OCI-M2 (cell line): ENCODE measurements around the gene CHML.

Source experiments
- DNase-seq: peaks from one replicate; lab custom pipeline; 2025; ENCODE audit not compliant: unreplicated experiment; lab: John Stamatoyannopoulos, UW

The CHML gene

DNA sequence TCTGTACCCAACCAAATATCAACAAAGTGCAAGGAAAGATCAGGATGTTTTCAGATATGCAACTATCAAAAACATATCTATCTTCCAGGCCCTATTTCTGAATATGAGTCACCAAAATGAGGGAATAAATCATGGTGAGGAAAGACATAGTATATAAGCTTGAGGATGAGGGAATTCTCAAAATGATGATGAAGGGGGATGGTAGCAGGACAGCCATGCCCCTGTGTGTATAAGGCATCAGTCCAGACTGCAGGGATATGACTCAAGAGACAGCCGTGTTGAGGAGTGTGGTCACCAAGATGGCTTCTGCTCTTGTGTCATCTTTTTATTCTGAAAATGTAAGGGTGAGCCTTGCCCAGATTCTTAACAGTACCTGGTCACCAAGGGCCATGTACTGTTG, 7.5 kb upstream of the CHML start:
- no peak for DNase-seq

GRCh38 chr1:241646201-241646600, 6.0 kb upstream of the CHML start:
- no peak for DNase-seq

- no peak for DNase-seq
Observed at GRCh38 chr1:241645199-241645598, 5.0 kb upstream of the CHML start.

DNA sequence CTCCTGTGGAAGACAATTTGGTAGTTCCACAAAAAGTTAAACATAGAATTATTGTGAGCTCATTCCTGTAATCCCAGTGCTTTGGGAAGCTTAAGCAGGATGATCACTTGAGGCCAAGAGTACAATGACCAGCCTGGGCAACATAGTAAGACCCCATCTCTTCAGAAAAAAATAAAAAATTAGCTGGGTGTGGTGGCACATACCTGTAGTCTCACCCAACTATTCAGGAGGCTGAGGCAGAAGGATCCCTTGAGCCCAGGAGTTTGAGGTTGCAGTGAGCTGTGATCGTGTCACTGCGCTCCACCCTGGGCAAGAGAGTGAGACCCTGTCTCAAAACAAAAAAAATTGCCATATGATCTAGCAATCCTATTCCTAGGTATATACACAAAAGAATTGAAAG, 4.1 kb upstream of the CHML start:
- no peak for DNase-seq

- DNase-seq: no peak
Observed at GRCh38 chr1:241642593-241642944, 2.4 kb upstream of the CHML start.

DNA sequence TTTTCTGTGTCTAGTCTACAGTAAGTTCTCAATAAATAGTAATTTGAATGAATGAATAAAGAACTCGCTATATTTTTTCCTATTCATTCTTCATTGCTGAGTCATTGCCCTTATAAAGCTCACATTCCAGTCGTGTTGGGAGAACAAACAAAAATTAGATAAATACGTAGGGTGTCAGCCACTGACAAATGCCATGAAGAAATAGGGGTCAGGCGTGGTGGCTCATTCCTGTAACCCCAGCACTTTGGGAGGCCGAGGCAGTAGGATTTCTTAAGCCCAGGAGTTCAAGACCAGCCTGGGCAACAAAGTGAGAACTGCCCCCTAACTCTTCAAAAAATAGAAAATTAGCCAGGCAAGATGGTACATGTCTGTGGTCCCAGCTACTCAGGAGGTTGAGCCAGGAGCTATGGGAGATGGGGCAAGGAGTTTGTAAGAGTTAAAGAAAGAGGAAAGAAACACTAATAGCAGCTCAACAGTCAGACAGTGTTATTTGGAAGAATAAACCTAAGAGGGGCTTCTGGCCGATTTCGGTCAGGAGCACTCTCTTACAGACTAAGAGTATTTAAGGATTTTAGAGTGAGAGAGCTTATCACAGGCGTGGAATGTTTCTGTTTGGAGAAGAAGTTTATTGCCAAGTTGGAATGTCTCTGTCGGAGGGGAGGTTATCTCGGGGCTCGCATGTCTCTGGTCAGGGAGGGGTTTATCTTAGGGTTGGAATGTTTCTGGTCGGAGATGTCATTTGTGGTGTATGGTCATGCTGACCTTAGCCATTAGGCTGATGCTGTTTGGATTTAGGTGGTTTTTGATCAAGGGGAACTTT, 1.8 kb upstream of the CHML start:
- DNase-seq: no peak

DNA sequence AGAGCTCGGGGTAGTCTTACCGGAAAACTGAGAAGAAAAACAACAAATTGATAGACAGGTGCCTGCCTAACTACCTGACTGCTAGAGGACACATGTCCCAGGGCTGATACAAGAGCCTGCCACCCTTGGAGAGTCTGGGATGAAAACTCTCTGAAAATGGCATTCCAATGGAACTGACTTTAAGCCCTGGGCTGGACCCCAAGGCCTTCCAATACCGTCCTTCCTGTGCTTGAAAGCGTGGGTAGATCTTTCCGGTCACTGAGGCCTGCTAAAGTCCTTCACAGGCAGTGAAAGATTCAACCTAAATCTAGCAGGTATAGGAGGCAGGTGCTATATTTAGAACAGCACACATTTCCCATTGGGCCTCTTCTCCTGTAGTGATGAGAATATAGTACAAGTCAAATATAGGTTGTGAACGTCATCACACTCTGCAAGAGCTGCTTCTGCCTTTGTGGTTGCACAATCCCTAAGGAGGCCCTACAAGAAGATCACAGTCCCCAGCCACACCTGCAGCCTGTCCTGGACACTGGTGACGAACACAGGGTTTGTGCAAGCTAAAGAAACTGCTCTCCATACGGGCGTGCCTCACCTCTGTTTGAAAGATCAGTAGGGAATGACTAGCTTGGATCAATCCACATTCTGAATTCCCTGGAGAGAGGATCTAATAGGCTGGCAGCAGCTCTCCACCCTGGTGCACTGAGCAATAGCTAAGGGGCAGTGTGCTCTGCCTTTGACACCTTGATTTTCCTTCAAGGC, 876 bp upstream of the CHML start:
- no peak for DNase-seq

- no peak for DNase-seq
Observed at GRCh38 chr1:241639623-241640148, 483 bp downstream of the CHML start.

DNA sequence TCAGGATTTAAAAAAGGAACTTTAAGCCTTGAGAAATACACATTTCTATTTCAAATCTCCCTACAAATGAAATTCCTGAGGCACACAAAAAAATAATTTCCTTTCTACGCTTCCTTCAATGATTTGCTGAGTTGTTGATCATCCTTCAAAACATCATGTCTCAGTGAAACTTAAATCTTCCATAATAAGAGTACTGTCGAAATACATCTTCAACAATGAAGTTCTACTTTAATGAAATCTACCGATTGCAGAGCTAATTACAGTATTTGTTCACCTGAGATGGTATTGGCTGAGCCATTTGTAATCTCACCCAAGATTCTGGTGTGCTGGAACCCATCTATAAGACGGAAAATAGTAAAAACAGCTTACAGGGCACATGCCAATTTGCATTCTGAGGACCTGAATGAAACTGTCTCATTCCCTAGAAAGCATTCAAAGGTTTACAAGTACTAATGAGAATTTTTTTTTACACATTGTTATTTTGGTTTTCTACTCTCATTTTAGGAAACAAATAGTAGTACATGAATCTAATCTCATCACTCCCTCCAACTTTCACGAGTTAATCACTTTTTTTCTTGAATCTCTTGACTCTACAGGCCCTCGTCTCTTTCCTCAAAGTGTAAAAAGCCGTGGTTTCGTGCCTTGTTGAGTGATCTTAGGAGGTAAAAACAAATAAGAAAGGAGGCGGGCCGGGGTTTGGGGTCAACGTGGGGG, 1.1 kb downstream of the CHML start:
- DNase-seq: no peak

DNA sequence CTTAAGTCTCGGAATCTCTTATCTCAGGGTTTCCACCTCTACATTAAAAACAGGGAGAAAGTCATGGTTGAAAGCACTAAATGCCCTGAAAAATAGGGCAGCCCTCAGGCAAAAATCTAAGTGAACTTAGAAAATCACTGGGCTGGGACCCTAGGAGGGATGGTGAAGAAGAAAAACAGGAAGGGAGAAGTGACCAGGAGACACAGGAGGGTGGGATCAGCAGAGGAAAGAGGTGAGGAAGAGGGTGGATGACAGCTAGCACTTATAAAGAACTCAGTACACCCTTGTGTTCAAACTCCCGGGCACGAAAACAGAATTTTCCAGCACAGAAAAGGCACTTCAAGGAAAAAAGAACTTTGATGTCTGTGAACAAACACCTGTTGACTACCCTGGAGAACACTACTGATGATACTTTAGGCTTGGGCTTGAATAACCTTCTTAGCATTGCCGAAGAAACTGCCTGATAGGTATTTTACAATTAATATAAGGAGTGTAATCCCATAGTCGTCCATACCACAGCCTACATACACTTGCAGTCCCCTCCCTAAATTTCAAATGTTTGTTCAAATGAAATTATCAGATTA, 2.0 kb downstream of the CHML start:
- no peak for DNase-seq

- no peak for DNase-seq
Observed at GRCh38 chr1:241637604-241638003, 2.6 kb downstream of the CHML start.

DNA sequence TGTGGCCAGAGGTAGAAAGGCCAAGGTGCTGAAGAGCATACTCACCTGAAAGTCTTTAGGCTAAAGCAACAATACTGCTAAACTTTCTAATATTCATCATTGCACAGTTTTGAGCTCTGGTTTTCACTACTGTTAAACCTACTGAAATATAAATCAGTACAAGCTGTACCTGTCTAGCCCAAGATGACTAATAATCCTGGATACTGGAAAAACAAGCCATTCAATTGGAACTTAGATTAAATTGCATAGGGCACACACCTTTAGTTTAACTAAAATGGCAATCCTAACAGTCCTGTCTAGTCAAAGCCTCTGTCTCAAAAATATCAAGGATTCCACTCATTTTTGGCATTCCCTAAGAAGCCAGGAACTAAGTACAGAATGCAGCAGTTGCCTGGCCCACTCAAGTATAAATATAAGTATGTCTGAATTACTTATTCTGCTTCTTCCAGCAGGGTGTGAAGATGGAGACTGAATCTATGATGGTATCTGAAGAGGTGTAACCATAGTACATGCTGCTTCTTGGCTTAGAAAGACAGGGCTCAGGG, 3.1 kb downstream of the CHML start:
- DNase-seq: no peak

DNA sequence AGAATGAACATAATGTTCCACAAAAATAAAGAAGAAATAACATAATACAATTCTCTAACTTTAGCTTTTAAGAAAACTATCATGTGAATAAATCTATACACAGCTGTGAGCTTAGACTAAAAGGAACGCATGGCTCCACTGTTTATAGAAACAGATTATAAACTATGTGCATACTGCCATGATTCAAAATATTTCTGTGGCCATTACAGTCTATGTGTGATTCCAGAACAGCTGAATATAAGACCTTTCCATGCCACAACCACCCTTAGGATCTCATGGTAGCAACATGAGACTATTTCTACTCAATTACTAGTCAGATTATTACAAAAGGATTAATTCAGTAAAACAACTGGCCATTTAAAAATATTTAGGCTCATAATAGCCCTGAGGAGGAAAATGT, 3.9 kb downstream of the CHML start:
- no peak for DNase-seq

DNA sequence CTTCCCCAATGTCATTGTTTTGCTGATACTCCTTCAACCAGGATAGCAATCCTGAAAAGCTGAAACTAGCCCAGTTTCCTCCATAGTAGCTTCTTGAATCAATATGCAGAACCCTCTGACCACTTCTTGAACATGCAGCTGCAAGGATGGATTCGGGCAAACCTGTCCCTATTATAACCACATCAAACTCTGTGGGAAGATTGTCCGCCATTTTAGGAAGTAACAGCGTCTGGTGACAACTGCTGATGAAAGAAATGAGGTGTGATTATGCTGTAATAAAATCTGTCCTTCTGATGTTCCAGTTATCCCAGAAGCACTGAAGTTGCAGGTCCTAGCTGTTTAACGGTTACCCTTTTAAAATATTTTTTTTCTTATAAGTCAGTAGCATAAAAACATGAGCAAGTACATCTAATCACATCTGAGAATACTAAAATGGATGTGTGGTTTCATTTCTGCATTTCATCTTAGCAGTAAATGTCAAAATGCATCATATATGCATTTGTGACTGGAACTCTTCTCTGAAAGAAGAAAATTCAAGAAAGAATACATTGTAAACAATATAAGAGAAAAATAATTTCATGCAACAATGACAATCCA, 4.5 kb downstream of the CHML start:
- DNase-seq: no peak

GRCh38 chr1:241632987-241633386, 7.2 kb downstream of the CHML start:
- DNase-seq: no peak

DNA sequence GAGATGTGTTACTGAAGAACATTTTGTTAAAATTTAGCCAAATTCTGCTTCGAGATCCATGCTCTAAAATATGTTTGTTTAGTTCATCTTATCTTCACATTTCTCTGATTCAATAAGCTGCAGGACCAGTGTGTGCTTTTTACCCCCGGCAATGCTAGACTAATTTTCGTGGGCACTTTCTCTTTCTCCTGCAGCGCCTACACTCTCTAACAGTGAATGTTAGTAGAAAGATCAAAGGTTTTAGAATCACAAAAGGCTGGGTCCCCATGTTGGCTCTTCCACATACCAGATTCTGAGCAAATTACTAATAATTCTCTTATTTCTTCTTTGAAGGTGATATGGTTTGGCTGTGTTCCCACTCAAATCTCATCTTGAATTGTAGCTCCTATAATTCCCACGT, 8.5 kb downstream of the CHML start:
- DNase-seq: no peak

GRCh38 chr1:241630899-241631298, 9.3 kb downstream of the CHML start:
- DNase-seq: no peak

DNA sequence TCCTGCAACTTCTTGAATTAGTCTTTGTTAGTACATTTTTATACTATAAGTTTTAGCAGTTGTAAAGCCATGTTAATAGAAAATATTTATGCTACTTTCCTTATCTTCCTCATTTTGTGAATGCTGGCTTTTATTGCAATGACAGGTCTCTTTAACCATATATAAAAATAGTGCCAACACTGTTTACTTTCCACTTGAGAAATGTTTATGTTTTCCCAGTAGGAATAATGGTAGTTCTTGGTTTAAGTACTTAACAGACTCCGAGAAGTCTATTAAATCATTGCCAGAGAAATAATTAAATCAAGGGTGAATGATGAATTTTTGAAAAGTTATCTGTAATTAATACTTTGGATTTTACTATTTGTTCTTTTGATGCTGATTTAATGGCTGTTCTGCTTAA, 9.7 kb downstream of the CHML start:
- DNase-seq: no peak

GRCh38 chr1:241630005-241630404, 10.2 kb downstream of the CHML start:
- no peak for DNase-seq

DNA sequence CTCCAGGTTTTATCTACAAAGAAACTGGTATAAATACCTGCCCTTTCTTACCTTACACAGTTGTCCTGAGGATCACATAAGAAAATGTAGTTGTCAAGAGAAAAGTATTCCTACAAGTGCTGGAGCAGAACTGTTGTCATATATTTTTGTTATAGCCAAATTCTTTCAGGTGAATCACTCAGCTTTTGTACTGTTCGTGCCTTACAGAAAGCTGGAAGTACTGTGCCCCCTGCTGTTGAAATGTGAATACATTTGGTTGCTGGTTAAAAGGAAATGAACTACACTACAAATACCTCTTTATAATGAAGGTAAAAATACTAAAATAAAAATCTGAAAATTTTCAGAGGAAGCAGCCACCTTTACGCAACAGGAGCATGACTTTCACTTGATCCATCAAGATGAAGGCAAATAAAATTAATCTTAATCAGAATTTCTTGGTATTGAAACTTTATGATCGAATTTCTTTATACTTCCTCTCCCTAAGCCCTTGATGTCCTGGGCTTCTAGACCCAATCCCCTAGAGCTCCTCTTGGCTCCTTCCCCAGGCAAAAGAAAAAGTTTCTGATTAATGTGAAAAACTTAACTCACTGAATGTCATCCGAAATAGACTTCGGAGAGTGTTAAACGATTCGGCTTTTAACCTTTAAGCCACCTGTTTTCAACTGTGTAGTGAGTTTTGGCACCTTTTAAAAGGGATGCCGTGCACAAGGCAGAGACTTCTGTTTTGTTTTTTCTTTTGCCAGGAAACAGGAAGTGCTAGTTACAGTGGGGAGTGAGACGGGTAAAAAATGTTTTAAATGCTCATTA, 12.5 kb downstream of the CHML start:
- DNase-seq: no peak
